GM19372 (cell line): ENCODE data around the gene TNFAIP8.

Experiments used
- ATAC-seq: cut with Tn5 transposase; IDR thresholded peaks from one replicate; pipeline ENCODE4 v1.9.1; 2021; ENCODE audit warnings: mild to moderate bottlenecking, low read depth, moderate library complexity; ENCODE audit not compliant: unreplicated experiment

TNFAIP8 gene

GRCh38 chr5:119355685-119356611 lies at the start of gene TNFAIP8:
Gene TNFAIP8, plus strand, starts transcription at chr5:119356019. Its CDS starts 72 bp downstream, at chr5:119356091.
- ATAC-seq, result peak; percentile 47

GRCh38 chr5:119307170-119307569 lies 48.6 kb upstream of the TNFAIP8 start:
- ATAC-seq, result no peak

- ATAC-seq, result peak; percentile 5
Measured at GRCh38 chr5:119309326-119309725, 46.5 kb upstream of the TNFAIP8 start.

GRCh38 chr5:119311688-119312087 lies 44.1 kb upstream of the TNFAIP8 start:
- no peak for ATAC-seq

GRCh38 chr5:119312403-119312802 lies 43.4 kb upstream of the TNFAIP8 start:
- ATAC-seq, result no peak

GRCh38 chr5:119313197-119313596 lies 42.6 kb upstream of the TNFAIP8 start:
- ATAC-seq, result no peak

- ATAC-seq, result no peak
Measured at GRCh38 chr5:119313658-119314605, 41.9 kb upstream of the TNFAIP8 start.

GRCh38 chr5:119315516-119315949 lies 40.3 kb upstream of the TNFAIP8 start:
- ATAC-seq, result peak; percentile 85

GRCh38 chr5:119316086-119316485 lies 39.7 kb upstream of the TNFAIP8 start:
- ATAC-seq, result no peak

- no peak for ATAC-seq
Measured at GRCh38 chr5:119316906-119317305, 38.9 kb upstream of the TNFAIP8 start.

- peak; percentile 36 for ATAC-seq
Measured at GRCh38 chr5:119318256-119318894, 37.4 kb upstream of the TNFAIP8 start.

GRCh38 chr5:119319401-119319800 lies 36.4 kb upstream of the TNFAIP8 start:
- ATAC-seq, result no peak

- no peak for ATAC-seq
Measured at GRCh38 chr5:119319890-119320289, 35.9 kb upstream of the TNFAIP8 start.

- no peak for ATAC-seq
Measured at GRCh38 chr5:119321569-119322311, 34.1 kb upstream of the TNFAIP8 start.

GRCh38 chr5:119322312-119322947 lies 33.4 kb upstream of the TNFAIP8 start:
- ATAC-seq, result no peak

- ATAC-seq, result no peak
Measured at GRCh38 chr5:119322948-119323537, 32.8 kb upstream of the TNFAIP8 start.

- no peak for ATAC-seq
Measured at GRCh38 chr5:119323601-119324000, 32.2 kb upstream of the TNFAIP8 start.

GRCh38 chr5:119324842-119325241 lies 31.0 kb upstream of the TNFAIP8 start:
- no peak for ATAC-seq

- no peak for ATAC-seq
Measured at GRCh38 chr5:119327018-119327417, 28.8 kb upstream of the TNFAIP8 start.
